K562 (cell line): ENCODE measurements around the gene RAB14. TPM values are rescaled to one million over a fixed set of nuclear protein-coding genes. Genes with fewer than 3 reads are reported as not detected.

ENCODE experiments used
- CREB1 ChIP-seq, 2 experiments: sonication (generic) in 1 of 2; formaldehyde crosslinking in 1 of 2; IDR thresholded peaks; 2 replicates each; pipeline versions ENCODE4 v1.6.1 to v1.8.0; 2012 to 2022; ENCODE audit warnings: inconsistent platforms in 1 of 2, mild to moderate bottlenecking in 1 of 2, missing genetic modification reagents in 1 of 2, moderate library complexity in 1 of 2
- HDAC8 ChIP-seq: fragments of 450-650 bp; IDR thresholded peaks from 2 replicates; pipeline ENCODE4 v1.6.1; 2016; ENCODE audit warnings: mild to moderate bottlenecking, missing genetic modification characterization, moderate library complexity, missing compliant biosample characterization
- MYBL2 ChIP-seq, 2 experiments: fragments of 450-650 bp in 1 of 2; sonication (generic) in 1 of 2; formaldehyde crosslinking in 1 of 2; IDR thresholded peaks; 2 replicates each; pipeline versions ENCODE4 v1.6.1 to v1.8.1; 2017 to 2022; ENCODE audit warnings: borderline replicate concordance in 1 of 2, inconsistent platforms in 1 of 2, low read depth in 1 of 2, mild to moderate bottlenecking in 1 of 2, missing genetic modification reagents in 1 of 2, moderate library complexity in 1 of 2
- NFIC ChIP-seq: fragments of 450-650 bp; IDR thresholded peaks from 2 replicates; pipeline ENCODE4 v1.6.1; 2017; ENCODE audit warnings: mild to moderate bottlenecking, inconsistent platforms
- NFXL1 ChIP-seq: fragments of 450-650 bp; formaldehyde crosslinking; IDR thresholded peaks from 2 replicates; pipeline ENCODE4 v1.4.0; 2021; ENCODE audit warnings: mild to moderate bottlenecking
- NR2C2 ChIP-seq, 2 experiments: fragments of 200-800 bp in 1 of 2; sonication (Bioruptor generic) in 1 of 2; sonication (generic) in 1 of 2; formaldehyde crosslinking in 1 of 2; IDR thresholded peaks; 2 replicates each; pipeline versions ENCODE4 v1.6.1 to v1.8.0; 2016 to 2022; ENCODE audit warnings: mild to moderate bottlenecking in 1 of 2, missing compliant biosample characterization in 1 of 2, missing genetic modification characterization in 1 of 2, missing genetic modification reagents in 1 of 2
- PHB2 ChIP-seq: fragments of 450-650 bp; IDR thresholded peaks from 2 replicates; pipeline ENCODE4 v1.6.1; 2017; ENCODE audit warnings: low read depth
- SP2 ChIP-seq: IDR thresholded peaks from 2 replicates; pipeline ENCODE4 v1.6.1; 2011; ENCODE audit warnings: mild to moderate bottlenecking, low read depth, low read length, moderate library complexity; ENCODE audit not compliant: poor library complexity, severe bottlenecking; ENCODE audit errors: extremely low read depth
- YY1 ChIP-seq, 3 experiments: IDR thresholded peaks; 2 replicates each; pipeline ENCODE4 v1.6.1; 2011; ENCODE audit warnings: low read length in 2 of 3, mild to moderate bottlenecking in 2 of 3, moderate library complexity in 2 of 3, borderline replicate concordance in 1 of 3, control low read depth in 1 of 3, low read depth in 1 of 3; ENCODE audit not compliant: insufficient read depth in 3 of 3, insufficient replicate concordance in 2 of 3, control insufficient read depth in 1 of 3, insufficient read length in 1 of 3; ENCODE audit errors: extremely low read depth in 1 of 3
- ZHX1 ChIP-seq: fragments of 150-350 bp; conservative IDR thresholded peaks from 2 replicates; pipeline ENCODE4 v1.6.1; 2014; ENCODE audit warnings: low read length
- ZNF232 ChIP-seq: sonication (generic); formaldehyde crosslinking; IDR thresholded peaks from 2 replicates; pipeline ENCODE4 v1.8.0; 2022; ENCODE audit warnings: mild to moderate bottlenecking, missing genetic modification reagents
- ZNF445 ChIP-seq: fragments of 250-450 bp; sonication (Bioruptor Pico); IDR thresholded peaks from 2 replicates; pipeline ENCODE4 v1.4.0; 2020; ENCODE audit warnings: low read depth, mild to moderate bottlenecking, moderate library complexity
- ZNF507 ChIP-seq: conservative IDR thresholded peaks from 2 replicates; pipeline ENCODE4 v1.6.1; 2017; ENCODE audit warnings: missing genetic modification characterization, missing compliant biosample characterization
- polyA plus RNA-seq, 8 experiments: library from polyadenylated mRNA; depleted of rRNA in 4 of 8; stranded (reverse) in 5 of 8; unstranded in 3 of 8; fragments of >200 nt; fragmentation: Nextera tagmentation in 2 of 8; fragmentation: Illumina TruSeq in 1 of 8; extraction: Ambion mirVana in 2 of 8; extraction: Trizol in 1 of 8; gene quantifications; 2 replicates each; pipeline versions ENCODE4 v1.2.1 to v1.2.3, GENCODE V29; 2011 to 2014; ENCODE audit warnings: inconsistent platforms in 1 of 8, missing spikeins in 1 of 8
- total RNA-seq, 7 experiments: library from RNA; depleted of rRNA in 6 of 7; stranded (reverse); fragments of >200 nt in 6 of 7; fragmentation: Illumina TruSeq in 2 of 7; extraction: Trizol in 2 of 7; gene quantifications; 2 replicates each; pipeline versions ENCODE4 v1.2.1 to v1.2.3, GENCODE V29; 2011 to 2021; ENCODE audit warnings: low replicate concordance in 1 of 7
- TF ChIP-seq, protein P1 (sequence below), 2 experiments: fragments of 450-650 bp; IDR thresholded peaks; 2 replicates each; pipeline ENCODE4 v1.6.1; 2016
- TF ChIP-seq, protein P2 (sequence below), 2 experiments: fragments of 150-350 bp in 1 of 2; IDR thresholded peaks; 2 replicates each; pipeline ENCODE4 v1.6.1; 2012 to 2016; ENCODE audit warnings: low read depth in 2 of 2, low read length in 2 of 2, mild to moderate bottlenecking in 1 of 2, moderate library complexity in 1 of 2

The RAB14 gene
- total and polyA plus RNA-seq, 9 of the 15 experiments (the other 6 are each of a cell fraction or from before 2014, with no cell fraction given): 10.3 to 41.8 (median 20.9) TPM

DNA sequence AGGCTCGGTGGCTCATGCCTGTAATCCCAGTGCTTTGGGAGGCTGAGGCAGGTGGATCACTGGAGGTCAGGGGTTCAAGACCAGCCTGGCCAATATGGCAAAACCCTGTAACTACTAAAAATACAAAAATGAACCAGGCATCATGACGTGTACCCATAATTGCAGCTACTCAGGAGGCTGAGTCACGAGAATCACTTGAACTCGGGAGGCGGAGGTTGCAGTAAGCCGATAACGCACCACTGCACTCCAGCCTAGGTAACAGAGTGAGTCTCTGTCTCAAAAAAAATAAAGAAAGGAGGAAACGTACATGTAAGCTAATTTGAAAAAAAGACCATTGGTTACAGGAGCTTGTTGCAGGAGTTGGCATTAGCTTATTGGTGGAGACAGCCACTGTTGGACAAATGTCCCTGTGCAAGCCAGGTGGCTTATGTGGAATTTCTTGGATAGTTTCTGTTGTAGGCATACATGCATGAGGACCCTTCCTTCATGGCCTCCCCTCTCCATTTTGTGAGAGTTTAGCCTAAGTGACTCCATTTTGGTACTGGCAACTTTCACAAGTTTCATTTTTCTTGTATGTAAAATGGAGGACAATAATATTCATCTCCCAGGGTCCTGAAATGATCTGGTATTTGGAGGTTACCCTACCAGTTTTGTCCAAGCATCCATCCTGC is 16.8 kb upstream of the RAB14 start (continued):
- TF ChIP-seq NFIC (no peak), NR2C2 (CRISPR knock-in tag; IDR thresholded peaks at IDR 0.05) (no peak), NR2C2 (tag; IDR thresholded peaks at IDR 0.05) (peak; percentile 65), NFXL1 (CRISPR knock-in tag) (peak; percentile 86; the same call in 1 of the 2 replicates), MYBL2 (IDR thresholded peaks at IDR 0.05; ENCODE audit: low read depth) (no peak), MYBL2 (CRISPR knock-in tag; IDR thresholded peaks at IDR 0.05; ENCODE audit: borderline replicate concordance) (no peak), PHB2 (no peak), ZNF445 (CRISPR knock-in tag) (no peak), ZHX1 (no peak), HDAC8 (tag) (peak; percentile 96), ZNF507 (no peak), SP2 (no peak), ZNF232 (CRISPR knock-in tag) (no peak), YY1 (IDR thresholded peaks at IDR 0.05; ENCODE audit: borderline replicate concordance in 1 of 3, control insufficient read depth in 1 of 3, extremely low read depth in 1 of 3, insufficient read depth in 3 of 3, insufficient read length in 1 of 3, insufficient replicate concordance in 2 of 3, low read depth in 1 of 3, low read length in 2 of 3) (peak in 1 of 3 experiments; percentile 59), CREB1 (IDR thresholded peaks at IDR 0.05) (no peak), CREB1 (CRISPR knock-in tag; IDR thresholded peaks at IDR 0.05) (peak; percentile 42; the same call in 1 of the 2 replicates)
- TF ChIP-seq, protein P1, sequence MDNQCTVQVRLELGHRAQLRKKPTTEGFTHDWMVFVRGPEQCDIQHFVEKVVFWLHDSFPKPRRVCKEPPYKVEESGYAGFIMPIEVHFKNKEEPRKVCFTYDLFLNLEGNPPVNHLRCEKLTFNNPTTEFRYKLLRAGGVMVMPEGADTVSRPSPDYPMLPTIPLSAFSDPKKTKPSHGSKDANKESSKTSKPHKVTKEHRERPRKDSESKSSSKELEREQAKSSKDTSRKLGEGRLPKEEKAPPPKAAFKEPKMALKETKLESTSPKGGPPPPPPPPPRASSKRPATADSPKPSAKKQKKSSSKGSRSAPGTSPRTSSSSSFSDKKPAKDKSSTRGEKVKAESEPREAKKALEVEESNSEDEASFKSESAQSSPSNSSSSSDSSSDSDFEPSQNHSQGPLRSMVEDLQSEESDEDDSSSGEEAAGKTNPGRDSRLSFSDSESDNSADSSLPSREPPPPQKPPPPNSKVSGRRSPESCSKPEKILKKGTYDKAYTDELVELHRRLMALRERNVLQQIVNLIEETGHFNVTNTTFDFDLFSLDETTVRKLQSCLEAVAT (IDR thresholded peaks at IDR 0.05): peak in 1 of 2 experiments; percentile 53; a peak in 1 of 4 replicates
- TF ChIP-seq, protein P2, sequence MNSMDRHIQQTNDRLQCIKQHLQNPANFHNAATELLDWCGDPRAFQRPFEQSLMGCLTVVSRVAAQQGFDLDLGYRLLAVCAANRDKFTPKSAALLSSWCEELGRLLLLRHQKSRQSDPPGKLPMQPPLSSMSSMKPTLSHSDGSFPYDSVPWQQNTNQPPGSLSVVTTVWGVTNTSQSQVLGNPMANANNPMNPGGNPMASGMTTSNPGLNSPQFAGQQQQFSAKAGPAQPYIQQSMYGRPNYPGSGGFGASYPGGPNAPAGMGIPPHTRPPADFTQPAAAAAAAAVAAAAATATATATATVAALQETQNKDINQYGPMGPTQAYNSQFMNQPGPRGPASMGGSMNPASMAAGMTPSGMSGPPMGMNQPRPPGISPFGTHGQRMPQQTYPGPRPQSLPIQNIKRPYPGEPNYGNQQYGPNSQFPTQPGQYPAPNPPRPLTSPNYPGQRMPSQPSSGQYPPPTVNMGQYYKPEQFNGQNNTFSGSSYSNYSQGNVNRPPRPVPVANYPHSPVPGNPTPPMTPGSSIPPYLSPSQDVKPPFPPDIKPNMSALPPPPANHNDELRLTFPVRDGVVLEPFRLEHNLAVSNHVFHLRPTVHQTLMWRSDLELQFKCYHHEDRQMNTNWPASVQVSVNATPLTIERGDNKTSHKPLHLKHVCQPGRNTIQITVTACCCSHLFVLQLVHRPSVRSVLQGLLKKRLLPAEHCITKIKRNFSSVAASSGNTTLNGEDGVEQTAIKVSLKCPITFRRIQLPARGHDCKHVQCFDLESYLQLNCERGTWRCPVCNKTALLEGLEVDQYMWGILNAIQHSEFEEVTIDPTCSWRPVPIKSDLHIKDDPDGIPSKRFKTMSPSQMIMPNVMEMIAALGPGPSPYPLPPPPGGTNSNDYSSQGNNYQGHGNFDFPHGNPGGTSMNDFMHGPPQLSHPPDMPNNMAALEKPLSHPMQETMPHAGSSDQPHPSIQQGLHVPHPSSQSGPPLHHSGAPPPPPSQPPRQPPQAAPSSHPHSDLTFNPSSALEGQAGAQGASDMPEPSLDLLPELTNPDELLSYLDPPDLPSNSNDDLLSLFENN (IDR thresholded peaks at IDR 0.05; ENCODE audit: low read depth in 2 of 2, low read length in 2 of 2): no peak
